IMR-90 (cell line): Measurements from ENCODE around the gene MYH10. TPM values are rescaled to one million over a fixed set of nuclear protein-coding genes. Genes with fewer than 3 reads are reported as not detected.

Experiments used
- ATAC-seq: fragments of 200-7000 bp; cut with Tn5 transposase; 2 replicates; pipeline ENCODE4 v1.9.1; 2020; ENCODE audit warnings: low read depth, mild to moderate bottlenecking, moderate library complexity
- BruUV-seq: library from RNA; stranded (reverse); fragments of 400-500 nt; replicated peaks from 2 replicates; lab custom pipeline; 2021; lab: Mats Ljungman, UMichigan
- CTCF ChIA-PET: fragments of 300-600 bp; formaldehyde crosslinking; extraction: SDS; loops from one replicate; lab custom pipeline; 2021; ENCODE audit warnings: antibody characterized with exemption; lab: Yijun Ruan, JAX
- POLR2A ChIA-PET: fragments of 300-600 bp; sonication (Branson Sonifier 250); formaldehyde crosslinking; loops from one replicate; lab custom pipeline; 2022; ENCODE audit warnings: antibody characterized with exemption; ENCODE audit not compliant: unreplicated experiment; lab: Charles Lee
- DNase-seq: peaks from one replicate; pipeline ENCODE4 v3.0.0; 2013
- H2AFZ ChIP-seq: replicated peaks from 2 replicates; pipeline ENCODE3; 2013; ENCODE audit warnings: low read length, mild to moderate bottlenecking; ENCODE audit not compliant: poor library complexity
- H2AK5ac ChIP-seq: 2 replicates; pipeline ENCODE4 v1.6.1; 2013; ENCODE audit warnings: low read depth, low read length, inconsistent platforms
- H2AK9ac ChIP-seq: replicated peaks from 2 replicates; pipeline ENCODE3; 2013; ENCODE audit warnings: mild to moderate bottlenecking, low read depth, low read length, moderate library complexity; ENCODE audit not compliant: poor library complexity
- H2BK120ac ChIP-seq: 2 replicates; pipeline ENCODE4 v1.6.1; 2013; ENCODE audit warnings: low read depth, low read length, inconsistent platforms
- H2BK15ac ChIP-seq: 3 replicates; pipeline ENCODE4 v1.6.1; 2013; ENCODE audit warnings: low read depth, low read length, inconsistent platforms
- H2BK20ac ChIP-seq: 2 replicates; pipeline ENCODE4 v1.6.1; 2013; ENCODE audit warnings: low read depth, mild to moderate bottlenecking, inconsistent platforms, low read length, moderate library complexity
- H2BK5ac ChIP-seq: 2 replicates; pipeline ENCODE4 v1.6.1; 2013; ENCODE audit warnings: mild to moderate bottlenecking, low read depth, low read length, inconsistent platforms; ENCODE audit not compliant: poor library complexity, severe bottlenecking
- H3K14ac ChIP-seq: replicated peaks from 2 replicates; pipeline ENCODE4 v1.6.1; 2013; ENCODE audit warnings: low read depth, low read length, inconsistent platforms
- H3K18ac ChIP-seq: 2 replicates; pipeline ENCODE4 v1.6.1; 2013; ENCODE audit warnings: low read depth, low read length, control low read depth
- H3K23ac ChIP-seq: 2 replicates; pipeline ENCODE4 v1.6.1; 2013; ENCODE audit warnings: low read depth, low read length, inconsistent platforms
- H3K27ac ChIP-seq: 2 replicates; pipeline ENCODE4 v1.5.1; 2013; ENCODE audit warnings: mild to moderate bottlenecking, control low read depth, low read length; ENCODE audit not compliant: insufficient read depth
- H3K27me3 ChIP-seq: 2 replicates; pipeline ENCODE4 v1.6.1; 2013; ENCODE audit warnings: low read length; ENCODE audit not compliant: control insufficient read depth, insufficient read depth
- H3K36me3 ChIP-seq: 2 replicates; pipeline ENCODE4 v1.6.1; 2013; ENCODE audit warnings: low read length, mixed read lengths; ENCODE audit not compliant: control insufficient read depth, insufficient read depth
- H3K4ac ChIP-seq: 2 replicates; pipeline ENCODE4 v1.6.1; 2013; ENCODE audit warnings: low read depth, low read length, inconsistent platforms
- H3K4me1 ChIP-seq: 2 replicates; pipeline ENCODE4 v1.6.1; 2013; ENCODE audit warnings: low read length, mixed read lengths; ENCODE audit not compliant: control insufficient read depth, insufficient read depth
- H3K4me2 ChIP-seq: 2 replicates; pipeline ENCODE4 v1.6.1; 2013; ENCODE audit warnings: low read depth, mild to moderate bottlenecking, control low read depth, low read length, moderate library complexity
- H3K4me3 ChIP-seq: 2 replicates; pipeline ENCODE4 v1.5.1; 2013; ENCODE audit warnings: low read depth, mild to moderate bottlenecking, control low read depth, low read length, moderate library complexity; ENCODE audit not compliant: insufficient read depth
- H3K56ac ChIP-seq: 2 replicates; pipeline ENCODE4 v1.6.1; 2013; ENCODE audit warnings: low read length, inconsistent platforms; ENCODE audit not compliant: insufficient read depth; ENCODE audit errors: extremely low read depth
- H3K79me1 ChIP-seq, 2 experiments: 2 replicates each; pipeline ENCODE4 v1.6.1; 2013; ENCODE audit warnings: low read length in 2 of 2, inconsistent platforms in 1 of 2, low read depth in 1 of 2
- H3K9ac ChIP-seq: 2 replicates; pipeline ENCODE4 v1.6.1; 2013; ENCODE audit warnings: low read depth, low read length, control low read depth
- H3K9me1 ChIP-seq: 2 replicates; pipeline ENCODE4 v1.6.1; 2013; ENCODE audit warnings: low read length, inconsistent platforms; ENCODE audit not compliant: insufficient read depth
- H3K9me3 ChIP-seq: 2 replicates; pipeline ENCODE4 v1.6.1; 2013; ENCODE audit warnings: low read length; ENCODE audit not compliant: control insufficient read depth, insufficient read depth
- H4K20me1 ChIP-seq: 2 replicates; pipeline ENCODE4 v1.6.1; 2013; ENCODE audit warnings: low read length, inconsistent platforms; ENCODE audit not compliant: insufficient read depth
- H4K5ac ChIP-seq: 2 replicates; pipeline ENCODE4 v1.6.1; 2013; ENCODE audit warnings: mild to moderate bottlenecking, low read depth, low read length, control low read depth
- H4K8ac ChIP-seq, 2 experiments: 2 replicates each; pipeline ENCODE4 v1.6.1; 2013; ENCODE audit warnings: low read depth in 2 of 2, low read length in 2 of 2, control low read depth in 1 of 2, inconsistent platforms in 1 of 2
- H4K91ac ChIP-seq: 2 replicates; pipeline ENCODE4 v1.6.1; 2013; ENCODE audit warnings: low read depth, low read length, inconsistent platforms; ENCODE audit not compliant: insufficient read depth
- BHLHE40 ChIP-seq: fragments of 150-350 bp; IDR thresholded peaks from 2 replicates; pipeline ENCODE4 v1.6.1; 2016; ENCODE audit warnings: mild to moderate bottlenecking, low read depth, low read length
- CEBPB ChIP-seq: IDR thresholded peaks from 2 replicates; pipeline ENCODE4 v1.6.1; 2012; ENCODE audit warnings: low read depth, low read length, improper control_type of control experiment
- CHD1 ChIP-seq: IDR thresholded peaks from 2 replicates; pipeline ENCODE4 v1.6.1; 2012; ENCODE audit warnings: low read depth, low read length, improper control_type of control experiment
- CTCF ChIP-seq: conservative IDR thresholded peaks from 2 replicates; pipeline ENCODE4 v1.5.1; 2012; ENCODE audit warnings: mild to moderate bottlenecking, low read depth, low read length, improper control_type of control experiment
- ELK1 ChIP-seq: fragments of 150-350 bp; IDR thresholded peaks from 2 replicates; pipeline ENCODE4 v1.6.1; 2016; ENCODE audit warnings: low read depth, mild to moderate bottlenecking, low read length, moderate library complexity, borderline replicate concordance
- MAFK ChIP-seq: IDR thresholded peaks from 2 replicates; pipeline ENCODE4 v1.6.1; 2012; ENCODE audit warnings: low read depth, low read length, improper control_type of control experiment
- MAZ ChIP-seq: IDR thresholded peaks from 2 replicates; pipeline ENCODE4 v1.6.1; 2012; ENCODE audit warnings: low read depth, mild to moderate bottlenecking, low read length, improper control_type of control experiment, moderate library complexity, borderline replicate concordance
- MXI1 ChIP-seq: IDR thresholded peaks from 2 replicates; pipeline ENCODE4 v1.6.1; 2012; ENCODE audit warnings: low read depth, mild to moderate bottlenecking, low read length, moderate library complexity, borderline replicate concordance
- NFE2L2 ChIP-seq: fragments of 150-350 bp; IDR thresholded peaks from 2 replicates; pipeline ENCODE4 v1.6.1; 2016; ENCODE audit warnings: low read depth, mild to moderate bottlenecking, low read length
- POLR2A ChIP-seq: IDR thresholded peaks from 2 replicates; pipeline ENCODE4 v1.6.1; 2012; ENCODE audit warnings: mild to moderate bottlenecking, low read depth, low read length
- RAD21 ChIP-seq: IDR thresholded peaks from 2 replicates; pipeline ENCODE4 v1.6.1; 2012; ENCODE audit warnings: low read length, improper control_type of control experiment
- RCOR1 ChIP-seq: IDR thresholded peaks from 2 replicates; pipeline ENCODE4 v1.6.1; 2012; ENCODE audit warnings: mild to moderate bottlenecking, low read length, improper control_type of control experiment; ENCODE audit not compliant: insufficient replicate concordance
- RFX5 ChIP-seq: IDR thresholded peaks from 2 replicates; pipeline ENCODE4 v1.8.0; 2012; ENCODE audit warnings: low read depth, mild to moderate bottlenecking, low read length, moderate library complexity
- USF2 ChIP-seq: fragments of 150-350 bp; IDR thresholded peaks from 2 replicates; pipeline ENCODE4 v1.6.1; 2017; ENCODE audit warnings: mild to moderate bottlenecking, antibody characterized with exemption, low read length, low read depth
- WGBS, 2 experiments: methylation state at CpG; one replicate each; pipeline versions ENCODE4 v1.1.5 to v1.1.7; 2013; ENCODE audit warnings: missing lambda C conversion rate in 2 of 2; ENCODE audit not compliant: insufficient read length in 1 of 2; ENCODE audit errors: extremely low coverage in 2 of 2; 5-methylcytosine and 5-hydroxymethylcytosine counted together
- dilution Hi-C: fragments of 300-500 bp; cut with HindIII; formaldehyde crosslinking; loops from one replicate; pipeline ENCODE4 v1.14.3; 2018; ENCODE audit warnings: low sequenced_read_pairs; ENCODE audit not compliant: unreplicated experiment
- in situ Hi-C: fragments of 300-500 bp; cut with MboI; formaldehyde crosslinking; loops from 3 replicates; pipeline ENCODE4 v1.14.3; 2019; ENCODE audit warnings: low sequenced_read_pairs, inconsistent platforms, mixed read lengths
- intact Hi-C: fragments of 100-400 bp; cut with micrococcal nuclease; formaldehyde crosslinking; loops from 2 replicates; pipeline ENCODE4 v1.10.0; 2022
- polyA plus RNA-seq, 3 experiments: library from polyadenylated mRNA; depleted of rRNA; stranded (reverse); fragments of >200 nt; gene quantifications; 2 replicates each; pipeline ENCODE4 v1.2.3, GENCODE V29; 2012; ENCODE audit warnings: low replicate concordance in 1 of 3
- total RNA-seq: library from RNA; depleted of rRNA; stranded (reverse); fragments of >200 nt; gene quantifications from 2 replicates; pipeline ENCODE4 v1.2.3, GENCODE V29; 2012

Gene MYH10
- total and polyA plus RNA-seq, 2 of the 4 experiments (the other 2 are of a cell fraction) = 71.2 to 95.2 TPM

GRCh38 chr17:8503807-8504206 is 126.7 kb downstream of the MYH10 start (continued):
- TF ChIP-seq RAD21 (no peak), RFX5 (no peak), CHD1 (no peak)

- H3K27ac ChIP-seq = no peak overlapping the region
- no peak overlapping the region for H3K4ac ChIP-seq
- intact Hi-C loops = no loop called here
- no peak overlapping the region for H3K9ac ChIP-seq
- peaks cover 0 to 4% of the 10 kb centered on the region in 2 experiments; a peak in 2 of 4 replicates for H3K79me1 ChIP-seq
- in situ Hi-C loops = no loop called here
- ATAC-seq = no peak
- dilution Hi-C loops = no loop called here
- no peaks in the 10 kb centered on the region; the same call in 1 of the 2 replicates for H4K20me1 ChIP-seq
- H3K36me3 ChIP-seq = peaks cover 65% of the 10 kb centered on the region
- H2AFZ ChIP-seq = no peak overlapping the region
- 88% methylated on average over 5 of the region's 6 CpGs; no CpG with 5 or more reads in 1 of the 2 experiments for WGBS, 2 experiments
- no peak overlapping the region for H4K91ac ChIP-seq
- ChIA-PET CTCF (no interaction called here), POLR2A (no interaction called here)
- H2AK9ac ChIP-seq = no peak overlapping the region
- H3K9me1 ChIP-seq = no peaks in the 10 kb centered on the region; the same call in 1 of the 2 replicates
- H3K14ac ChIP-seq = no peak overlapping the region
- H2BK20ac ChIP-seq = no peak overlapping the region
- no peak overlapping the region for H2BK5ac ChIP-seq
- H2BK15ac ChIP-seq = no peak overlapping the region
- no peaks in the 10 kb centered on the region for H3K27me3 ChIP-seq
- no peak overlapping the region for H3K18ac ChIP-seq
- BruUV-seq = no TSS peak
- H2BK120ac ChIP-seq = no peak overlapping the region
- no peak overlapping the region for H3K4me3 ChIP-seq
- H4K8ac ChIP-seq = no peak overlapping the region
- H3K23ac ChIP-seq = no peak overlapping the region
- no peak overlapping the region for H3K4me2 ChIP-seq
- H3K4me1 ChIP-seq = peaks cover 8% of the 10 kb centered on the region
- H3K56ac ChIP-seq = no peak overlapping the region
- no peak overlapping the region for H2AK5ac ChIP-seq
- no peak for DNase-seq
- H3K9me3 ChIP-seq = no peaks in the 10 kb centered on the region
- no peak overlapping the region for H4K5ac ChIP-seq
- TF ChIP-seq CEBPB (no peak), RAD21 (no peak), CTCF (no peak), NFE2L2 (no peak), USF2 (no peak), RFX5 (no peak), MAFK (no peak), BHLHE40 (no peak), POLR2A (no peak), ELK1 (no peak), RCOR1 (no peak), MAZ (no peak), CHD1 (no peak), MXI1 (no peak)
These were observed 127.2 kb downstream of the MYH10 start for GRCh38 chr17:8503368-8503767.
